Measurements from ENCODE around the gene TLE6.
"Not testable (repeated sequence)": the region's sequence is repeated elsewhere in the genome, so short reads cannot be mapped to it uniquely, and the experiment has no call there.

The TLE6 gene

GRCh38 chr19:2977001-2977745 lies at the start of gene TLE6:
TSS of gene TLE6 (plus strand) at chr19:2977564. CDS start at chr19:2978234, 670 bp downstream.
- DNase-seq = peak; percentile 96

GRCh38 chr19:2933490-2933910 lies 43.9 kb upstream of the TLE6 start:
- DNase-seq = no peak

- DNase-seq = not testable (repeated sequence)
These were observed 41.5 kb upstream of the TLE6 start for GRCh38 chr19:2935863-2936262.

- DNase-seq = no peak
These were observed 34.3 kb upstream of the TLE6 start for GRCh38 chr19:2942928-2943640.

GRCh38 chr19:2944403-2944774 lies 33.0 kb upstream of the TLE6 start:
- no peak for DNase-seq

- DNase-seq = peak; percentile 99
These were observed 32.4 kb upstream of the TLE6 start, which contains the start of gene ZNF77 for GRCh38 chr19:2944775-2945574. TSS of gene ZNF77 (minus strand) at chr19:2944971. CDS start at chr19:2944840, 131 bp downstream.

GRCh38 chr19:2945575-2946184 lies 31.7 kb upstream of the TLE6 start:
- DNase-seq = no peak

- DNase-seq = no peak
These were observed 27.5 kb upstream of the TLE6 start for GRCh38 chr19:2949939-2950285.

GRCh38 chr19:2950286-2951124 lies 26.9 kb upstream of the TLE6 start:
- DNase-seq = peak; percentile 99

- DNase-seq = no peak
These were observed 24.3 kb upstream of the TLE6 start for GRCh38 chr19:2952953-2953481.

GRCh38 chr19:2957160-2957559 lies 20.2 kb upstream of the TLE6 start:
- DNase-seq = no peak

GRCh38 chr19:2960120-2960519 lies 17.2 kb upstream of the TLE6 start:
- no peak for DNase-seq

GRCh38 chr19:2962018-2962670 lies 15.2 kb upstream of the TLE6 start:
- peak; percentile 80 for DNase-seq

GRCh38 chr19:2963122-2963521 lies 14.2 kb upstream of the TLE6 start:
- no peak for DNase-seq

- DNase-seq = not testable (repeated sequence)
These were observed 13.7 kb upstream of the TLE6 start for GRCh38 chr19:2963631-2964030.

- no peak for DNase-seq
These were observed 12.5 kb upstream of the TLE6 start for GRCh38 chr19:2964874-2965273.

- DNase-seq = peak; percentile 58
These were observed 9.4 kb upstream of the TLE6 start for GRCh38 chr19:2967972-2968371.

- peak; percentile 95 for DNase-seq
These were observed 8.3 kb upstream of the TLE6 start for GRCh38 chr19:2969104-2969504.

GRCh38 chr19:2970201-2970835 lies 7.0 kb upstream of the TLE6 start:
- DNase-seq = no peak

GRCh38 chr19:2973229-2973628 lies 4.1 kb upstream of the TLE6 start:
- no peak for DNase-seq

Data from NCI-H2171 treated with DMSO at 0.1 percent for 48 hours (cell line).